HG03196 (cell line): ENCODE data around the gene KCTD16.

Experiments used
- ATAC-seq: cut with Tn5 transposase; IDR thresholded peaks from one replicate; pipeline ENCODE4 v1.9.1; 2021; ENCODE audit not compliant: unreplicated experiment

Gene KCTD16

GRCh38 chr5:144162686-144163085 lies 8.0 kb upstream of the KCTD16 start:
- no peak for ATAC-seq

DNA sequence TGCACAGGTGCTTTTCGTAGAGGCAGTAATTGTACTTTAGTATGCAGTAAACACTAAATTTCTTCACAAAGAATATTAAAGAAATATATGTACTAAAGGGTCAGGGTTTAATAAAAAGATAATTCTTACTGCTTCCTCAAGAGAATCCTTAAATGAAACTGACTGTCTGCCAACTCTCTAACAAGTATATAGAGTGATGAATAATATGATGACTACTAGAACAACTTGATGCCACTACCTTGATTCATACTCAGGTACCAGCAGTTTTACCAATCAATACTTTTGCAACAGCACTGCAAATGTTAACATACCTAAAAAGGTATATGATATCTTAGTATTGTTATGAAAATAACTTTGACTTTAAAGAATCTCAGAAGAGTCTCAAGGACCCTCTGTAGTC lies 4.0 kb upstream of the KCTD16 start:
- ATAC-seq: no peak

- no peak for ATAC-seq
Measured at GRCh38 chr5:144167998-144168397, 2.7 kb upstream of the KCTD16 start.

DNA sequence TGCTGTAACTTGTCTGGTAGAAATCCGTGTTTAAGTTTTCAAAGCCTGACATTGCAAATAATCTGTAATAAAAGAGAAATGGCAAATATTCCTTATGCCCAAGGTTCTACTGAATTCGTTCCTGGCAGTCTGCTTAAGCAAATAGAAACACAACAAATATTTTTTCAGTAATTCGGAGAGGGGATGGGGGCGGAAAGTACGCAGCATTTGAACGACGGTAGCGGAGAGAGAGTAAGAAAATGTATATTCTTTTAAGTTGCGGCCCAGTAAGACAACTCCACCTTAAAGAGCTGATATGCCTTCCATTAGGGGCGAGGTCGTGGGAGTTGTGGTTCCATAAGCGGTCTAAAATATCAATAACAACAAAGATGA lies 783 bp upstream of the KCTD16 start:
- no peak for ATAC-seq

- ATAC-seq: no peak
Measured at GRCh38 chr5:144173766-144174165, 3.1 kb downstream of the KCTD16 start.

DNA sequence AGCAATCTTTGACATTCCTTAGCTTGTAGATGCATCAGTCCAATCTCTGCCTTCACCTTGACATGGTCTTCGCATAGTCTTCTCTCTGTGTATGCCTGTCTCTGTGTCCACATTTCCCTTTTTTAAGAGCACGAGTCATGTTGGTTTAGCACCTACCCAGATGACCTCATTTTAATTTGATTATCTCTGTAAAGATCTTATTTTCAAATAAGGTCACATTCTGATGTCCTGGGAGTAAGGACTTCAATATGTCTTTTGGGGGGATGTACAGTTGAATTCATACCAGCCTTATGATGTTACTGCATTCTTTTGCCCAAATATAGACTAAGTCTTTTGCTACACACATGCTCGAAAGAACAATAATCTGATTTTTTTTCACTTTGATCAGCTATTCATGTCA lies 6.9 kb downstream of the KCTD16 start:
- no peak for ATAC-seq

DNA sequence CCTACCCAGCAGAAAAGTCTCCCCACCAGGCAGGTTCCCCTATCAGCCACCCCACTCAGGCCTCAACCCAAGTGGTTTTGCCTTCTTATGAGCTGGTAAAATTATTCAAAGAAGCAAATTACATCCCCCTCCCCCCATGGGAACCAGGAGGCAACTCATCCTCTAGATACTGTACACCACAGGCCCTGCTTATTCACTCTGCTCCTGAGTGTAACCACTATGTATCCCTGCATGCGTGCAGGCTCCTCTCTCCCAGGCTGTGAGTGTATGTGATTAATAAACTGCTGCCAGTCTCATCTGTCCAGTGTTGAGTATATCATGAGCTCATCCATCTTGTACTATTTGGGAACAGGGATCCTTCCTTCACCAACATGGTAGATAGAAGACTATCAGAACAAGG lies 8.6 kb downstream of the KCTD16 start:
- no peak for ATAC-seq

DNA sequence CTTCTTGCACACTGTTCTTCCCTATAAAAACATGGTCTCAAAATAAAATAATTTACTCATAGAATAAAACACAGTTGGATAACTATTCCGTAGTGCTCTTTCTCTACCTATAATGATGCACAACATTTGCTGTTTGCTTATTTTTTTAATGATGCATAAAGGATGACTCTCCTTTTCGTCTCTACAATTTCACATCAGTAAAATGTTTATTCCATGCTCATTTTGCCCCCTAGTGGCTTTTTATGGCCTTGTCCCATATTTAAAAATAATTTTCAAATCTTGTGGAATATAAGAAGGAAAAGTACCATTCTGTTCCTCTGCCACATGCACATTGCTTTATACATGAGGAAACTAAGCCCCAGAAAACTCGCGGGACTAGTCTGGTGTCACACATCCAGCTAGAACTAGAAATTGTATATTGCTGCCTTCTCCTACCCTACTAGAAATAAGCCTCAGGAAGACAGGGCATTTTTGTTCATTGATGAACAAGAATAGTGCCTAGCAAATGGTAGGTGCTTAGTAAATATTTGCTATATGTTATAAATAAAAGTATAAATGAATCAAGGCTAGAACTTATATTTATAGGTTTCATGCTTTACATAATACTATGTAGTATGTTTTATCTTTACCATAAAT lies 12.7 kb downstream of the KCTD16 start:
- no peak for ATAC-seq

DNA sequence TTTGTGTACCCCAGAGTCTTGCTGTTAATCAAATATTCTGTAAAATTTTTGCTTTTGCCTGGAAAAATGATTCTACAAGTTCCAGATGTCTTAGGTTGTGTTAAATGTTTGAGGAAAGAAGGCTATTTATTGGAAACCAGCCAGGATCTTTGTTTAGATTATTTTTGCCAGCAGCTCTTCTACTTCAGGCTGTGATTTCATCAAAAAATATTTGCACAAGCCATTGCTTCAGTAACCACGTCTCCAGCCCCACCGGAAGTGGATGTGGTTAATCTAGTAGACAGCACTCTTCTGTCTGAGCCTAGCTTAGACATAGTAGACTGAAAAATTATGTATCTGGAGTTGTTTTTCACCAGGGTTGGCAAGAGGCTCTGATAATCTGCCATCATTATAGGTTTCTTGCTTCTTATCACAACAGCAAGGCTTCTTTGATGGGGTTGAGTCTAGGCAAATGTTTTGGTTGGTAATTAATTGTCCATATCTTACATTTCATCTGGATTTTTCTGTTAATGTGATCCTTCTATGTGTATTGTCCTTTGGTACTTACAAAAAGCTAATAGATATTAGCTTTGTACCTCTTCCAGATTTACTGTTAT lies 17.1 kb downstream of the KCTD16 start:
- peak; percentile 80 for ATAC-seq

- ATAC-seq: peak; percentile 31
Measured at GRCh38 chr5:144189800-144190429, 19.2 kb downstream of the KCTD16 start.

DNA sequence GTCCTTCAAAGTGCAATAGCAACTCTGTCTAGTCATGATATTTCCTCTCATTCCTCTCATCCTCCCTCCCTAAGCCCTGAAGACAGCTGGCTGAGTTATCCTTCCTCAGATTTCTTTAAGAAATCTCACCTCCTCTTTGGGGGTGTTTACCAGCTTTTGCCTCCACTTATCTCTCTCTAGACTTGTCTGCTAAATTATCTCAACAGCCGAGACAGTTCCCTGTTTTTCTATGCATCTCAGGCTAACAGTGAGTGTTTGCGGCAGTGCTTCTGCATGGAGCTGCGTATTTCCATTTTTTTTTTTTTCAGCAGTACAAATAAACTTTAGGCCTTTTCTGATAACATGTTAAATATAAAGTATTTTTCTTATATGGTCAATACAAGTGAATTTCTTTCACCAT lies 20.9 kb downstream of the KCTD16 start:
- no peak for ATAC-seq

DNA sequence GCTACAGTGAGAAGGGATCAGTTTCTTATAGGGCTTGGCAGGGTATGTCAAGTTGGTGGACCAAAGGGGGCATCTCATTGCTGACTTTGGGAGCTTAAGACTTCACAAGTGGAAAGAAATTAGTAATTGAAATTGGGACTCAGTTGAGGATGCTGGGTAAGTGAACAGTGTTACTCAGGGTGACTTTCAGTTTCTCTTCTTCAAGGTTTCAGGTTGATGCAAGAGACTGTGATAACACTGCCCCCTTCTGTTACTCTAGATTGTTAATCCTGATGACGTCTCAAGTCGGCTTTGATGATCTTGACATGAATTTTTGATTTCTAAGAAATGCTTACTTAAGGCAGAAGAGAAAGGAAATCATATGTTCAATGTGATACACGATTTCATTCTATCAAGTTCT lies 21.3 kb downstream of the KCTD16 start:
- ATAC-seq: peak; percentile 92

DNA sequence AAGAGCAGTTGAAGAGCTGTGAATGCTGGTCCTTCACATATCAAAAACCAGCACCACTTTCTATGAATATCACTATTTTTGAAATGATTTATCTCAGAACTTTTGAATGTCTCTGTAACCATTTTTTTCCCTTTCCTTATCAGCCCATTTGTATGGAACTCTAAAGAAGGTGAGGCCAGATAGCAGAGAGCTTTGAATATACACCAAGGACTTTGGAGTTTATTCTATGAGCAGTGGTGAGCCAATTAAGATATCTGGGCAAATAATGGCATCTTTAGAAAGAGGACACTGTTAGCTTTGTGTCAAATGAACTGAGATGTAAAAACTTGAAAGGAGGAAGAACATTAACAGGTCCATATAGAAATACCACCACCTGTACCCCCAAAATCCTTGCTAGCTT lies 22.0 kb downstream of the KCTD16 start:
- ATAC-seq: no peak

- ATAC-seq: no peak
Measured at GRCh38 chr5:144194144-144194543, 23.5 kb downstream of the KCTD16 start.

GRCh38 chr5:144195448-144195847 lies 24.8 kb downstream of the KCTD16 start:
- no peak for ATAC-seq

DNA sequence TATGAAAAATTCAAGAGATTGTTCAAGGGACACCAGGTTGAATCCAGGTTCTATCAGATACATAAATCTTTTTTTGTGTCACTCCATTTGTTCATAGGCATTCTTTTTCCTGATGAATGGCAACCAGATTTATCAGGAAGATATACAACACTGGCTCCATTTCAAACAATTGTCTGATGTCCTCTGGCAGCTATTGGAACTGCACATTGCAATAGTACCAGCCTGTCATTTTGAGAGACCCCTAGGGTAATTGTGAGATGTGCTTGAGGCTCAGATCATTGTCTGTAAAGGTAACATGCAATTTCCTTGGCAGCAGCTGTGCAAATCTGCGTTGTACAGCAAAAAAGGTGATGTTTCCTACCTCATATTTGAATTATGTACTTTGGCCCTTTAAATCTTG lies 25.9 kb downstream of the KCTD16 start:
- ATAC-seq: no peak

DNA sequence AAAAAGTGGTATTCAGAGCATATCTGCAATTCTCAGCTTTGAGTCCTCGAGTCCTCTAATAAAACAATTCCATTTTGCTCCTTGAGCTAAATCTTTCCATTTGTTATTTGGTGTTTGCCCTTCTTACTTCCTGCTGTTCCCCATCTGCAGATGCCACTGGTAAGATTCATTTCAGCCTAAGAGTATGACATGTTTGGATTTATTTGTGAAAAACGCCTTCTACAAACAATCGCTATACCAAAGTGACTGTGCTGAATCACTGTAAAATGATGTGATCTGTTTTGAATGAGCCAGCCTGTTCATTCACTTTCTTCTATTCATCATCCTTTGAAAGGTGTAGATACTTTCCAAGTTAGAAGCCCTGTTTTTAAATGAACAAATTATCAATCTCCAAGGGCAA lies 27.7 kb downstream of the KCTD16 start:
- no peak for ATAC-seq

DNA sequence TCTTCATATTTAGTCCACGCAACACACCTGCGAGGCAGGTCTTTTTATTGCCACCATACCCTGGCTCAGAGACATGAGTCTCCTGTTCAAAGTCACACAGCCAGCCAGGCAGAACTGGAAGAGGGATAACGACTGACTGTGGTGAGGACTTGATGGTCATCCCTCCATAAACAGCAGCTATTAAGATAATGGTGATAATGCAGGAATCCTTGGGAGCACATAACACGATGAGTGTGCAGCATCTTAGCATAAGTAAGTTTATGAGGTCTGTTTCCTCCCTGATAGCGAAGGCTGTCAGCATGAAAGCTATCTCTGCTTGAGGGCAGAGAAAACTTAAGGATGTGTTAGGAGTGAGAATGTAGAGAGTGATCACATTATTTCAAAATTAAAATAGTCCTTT lies 30.9 kb downstream of the KCTD16 start:
- no peak for ATAC-seq

DNA sequence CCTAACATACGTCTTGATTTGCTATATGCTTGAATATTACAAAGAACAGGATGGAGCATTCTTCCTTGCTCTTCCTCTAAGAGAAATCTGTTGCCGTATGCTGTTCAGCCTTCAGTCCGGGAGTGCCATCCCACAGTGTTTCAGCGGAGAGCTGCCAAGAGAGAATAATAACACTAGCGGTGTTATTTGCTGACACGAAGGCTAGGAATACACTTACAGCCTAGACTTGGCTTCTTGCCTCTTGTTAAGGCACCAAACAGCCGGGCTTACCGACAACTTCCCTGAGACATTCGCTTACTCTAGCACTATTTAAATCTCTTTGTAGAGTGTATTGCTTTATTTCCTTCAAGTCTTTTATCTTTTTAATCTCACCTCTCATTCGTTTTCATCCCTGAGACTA lies 31.4 kb downstream of the KCTD16 start:
- no peak for ATAC-seq

- no peak for ATAC-seq
Measured at GRCh38 chr5:144202726-144203125, 32.1 kb downstream of the KCTD16 start.

DNA sequence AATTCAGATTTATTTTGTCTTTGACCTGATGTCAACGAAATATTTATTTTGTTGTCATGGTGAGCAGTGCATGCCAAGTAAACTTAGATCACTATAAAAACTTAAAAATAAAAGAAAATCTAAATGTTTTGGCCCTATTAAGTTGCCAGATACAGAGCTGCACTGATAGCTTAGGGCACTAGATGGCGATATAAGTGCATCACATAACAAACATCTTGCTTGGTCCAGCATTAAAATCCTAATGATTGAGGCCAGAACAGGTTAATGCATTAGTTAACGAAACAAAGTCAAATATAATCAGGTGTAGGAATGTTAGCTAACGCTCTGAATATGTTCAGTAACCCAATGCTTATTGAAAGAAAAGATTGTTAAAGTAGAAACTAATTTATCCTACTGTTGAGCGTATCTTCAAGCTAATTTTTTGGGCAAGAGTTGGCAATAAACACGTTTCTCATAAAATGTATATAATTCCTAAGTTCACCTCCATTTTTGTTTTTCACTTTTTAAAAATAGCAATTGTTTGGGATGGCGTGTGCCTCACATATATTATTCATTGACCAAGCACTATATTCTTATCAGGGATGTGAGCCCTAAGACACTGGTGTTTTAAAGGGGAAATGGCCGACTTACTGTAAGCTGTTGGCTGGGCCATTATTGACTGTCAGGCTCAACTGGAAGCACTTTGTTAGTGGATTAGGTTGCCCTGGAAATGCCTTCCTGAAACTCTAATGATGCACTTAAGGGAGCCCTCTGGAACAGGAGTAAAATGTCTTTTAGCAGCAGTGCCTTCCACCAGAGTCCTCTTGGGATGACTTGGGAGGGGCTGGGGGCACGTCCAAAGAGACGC lies 33.3 kb downstream of the KCTD16 start:
- ATAC-seq: no peak

DNA sequence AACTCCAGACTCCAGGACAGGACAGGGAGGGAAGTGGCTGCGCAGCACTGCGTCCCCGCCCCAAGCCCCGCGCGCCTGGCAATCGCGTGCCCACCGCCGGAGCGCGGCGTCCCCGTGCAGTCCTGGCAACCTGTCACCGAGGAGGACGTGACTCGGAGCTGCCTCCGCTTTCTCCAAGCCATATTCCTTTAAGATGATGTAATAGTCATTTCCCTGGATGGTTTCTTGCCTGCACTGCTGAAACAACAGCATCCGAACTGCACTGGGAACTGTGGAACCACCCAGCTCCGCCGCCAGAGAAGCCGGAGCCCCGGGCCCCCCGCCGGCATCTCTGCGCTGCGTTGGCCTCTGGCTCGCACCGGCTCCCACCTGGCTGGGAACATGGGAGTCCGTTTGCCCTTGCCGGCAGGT lies 34.5 kb downstream of the KCTD16 start:
- no peak for ATAC-seq
